HCT116 (cell line): Measurements from ENCODE around the gene OLFML1. TPM values are rescaled to one million over a fixed set of nuclear protein-coding genes. Genes with fewer than 3 reads are reported as not detected.

Source experiments
- ATAC-seq: fragments of 200-7000 bp; cut with Tn5 transposase; 2 replicates; pipeline ENCODE4 v1.9.1; 2020; ENCODE audit warnings: mild to moderate bottlenecking, moderate library complexity
- BruUV-seq: library from RNA; stranded (reverse); fragments of 400-500 nt; replicated peaks from 2 replicates; lab custom pipeline; 2021; lab: Mats Ljungman, UMichigan
- CTCF ChIA-PET: fragments of 300-600 bp; sonication (Branson Sonifier 250); formaldehyde crosslinking; loops from one replicate; lab custom pipeline; 2021; ENCODE audit warnings: antibody characterized with exemption; lab: Charles Lee
- POLR2A ChIA-PET: fragments of 300-600, 350-600 bp; sonication (Branson Sonifier 250); formaldehyde crosslinking; loops from one replicate; lab custom pipeline; 2021; ENCODE audit warnings: antibody characterized with exemption; lab: Charles Lee
- RAD21 ChIA-PET, 2 experiments: fragments of 300-600 bp; sonication (Branson Sonifier 250); formaldehyde crosslinking; loops; one replicate each; lab custom pipeline; 2023; ENCODE audit warnings: low total read pairs in 2 of 2; ENCODE audit not compliant: uncharacterized antibody in 2 of 2, unreplicated experiment in 2 of 2, low non-redundant PET in 1 of 2; lab: Charles Lee
- DNase-seq: peaks from one replicate; pipeline ENCODE4 v3.0.0-alpha.2; 2010; ENCODE audit warnings: low read depth, low spot score
- H2AFZ ChIP-seq: fragments of 200-600 bp; shearing (Covaris generic), sonication (generic); 2 replicates; pipeline ENCODE4 v1.6.1; 2017; ENCODE audit warnings: low read depth, mixed run types, mixed read lengths, antibody characterized with exemption, low read length; ENCODE audit not compliant: poor library complexity, severe bottlenecking
- H3K27ac ChIP-seq: 2 replicates; pipeline ENCODE4 v1.5.1; 2012; ENCODE audit warnings: low read depth, low read length
- H3K27me3 ChIP-seq: fragments of 200-600 bp; sonication (generic); 2 replicates; pipeline ENCODE4 v1.6.1; 2016; ENCODE audit warnings: mixed run types, low read length, mixed read lengths; ENCODE audit not compliant: insufficient read depth
- H3K36me3 ChIP-seq, 2 experiments: fragments of 200-500 bp in 1 of 2; fragments of 200-600 bp in 1 of 2; sonication (Bioruptor generic) in 1 of 2; sonication (generic) in 1 of 2; 2 replicates each; pipeline versions ENCODE4 v1.5.1 to v1.6.1; 2014 to 2016; ENCODE audit warnings: low read length in 2 of 2, inconsistent platforms in 1 of 2, mixed read lengths in 1 of 2, mixed run types in 1 of 2; ENCODE audit not compliant: insufficient read depth in 2 of 2, control insufficient read depth in 1 of 2
- H3K4me1 ChIP-seq, 2 experiments: fragments of 200-600 bp in 1 of 2; sonication (generic) in 1 of 2; 2 replicates each; pipeline versions ENCODE4 v1.5.1 to v1.6.1; 2012 to 2017; ENCODE audit warnings: low read length in 2 of 2, inconsistent platforms in 1 of 2, mild to moderate bottlenecking in 1 of 2, mixed read lengths in 1 of 2, mixed run types in 1 of 2, moderate library complexity in 1 of 2; ENCODE audit not compliant: insufficient read depth in 2 of 2, control insufficient read depth in 1 of 2
- H3K4me2 ChIP-seq: fragments of 200-600 bp; sonication (generic); 2 replicates; pipeline ENCODE4 v1.6.1; 2017; ENCODE audit warnings: mixed run types, low read length, mixed read lengths
- H3K4me3 ChIP-seq, 2 experiments: fragments of 200-600 bp in 1 of 2; sonication (generic) in 1 of 2; replicated peaks in 1 of 2; 2 replicates each; pipeline ENCODE4 v1.5.1; 2011 to 2016; ENCODE audit warnings: low read length in 2 of 2, control low read depth in 1 of 2, low read depth in 1 of 2, mild to moderate bottlenecking in 1 of 2, mixed read lengths in 1 of 2, mixed run types in 1 of 2
- H3K79me2 ChIP-seq: fragments of 200-600 bp; sonication (generic); 2 replicates; pipeline ENCODE4 v1.6.1; 2017; ENCODE audit warnings: mild to moderate bottlenecking, mixed run types, low read length, moderate library complexity, mixed read lengths; ENCODE audit not compliant: insufficient read depth
- H3K9ac ChIP-seq: fragments of 200-600 bp; sonication (generic); 2 replicates; pipeline ENCODE4 v1.6.1; 2016; ENCODE audit warnings: low read length, mixed read lengths
- H3K9me2 ChIP-seq: fragments of 200-600 bp; sonication (generic), shearing (Covaris generic); 2 replicates; pipeline ENCODE4 v1.6.1; 2017; ENCODE audit warnings: mixed run types, mild to moderate bottlenecking, moderate library complexity; ENCODE audit not compliant: insufficient read depth
- H3K9me3 ChIP-seq, 2 experiments: fragments of 200-500 bp in 1 of 2; fragments of 200-600 bp in 1 of 2; sonication (Bioruptor generic) in 1 of 2; sonication (generic) in 1 of 2; 2 replicates each; pipeline ENCODE4 v1.6.1; 2014 to 2017; ENCODE audit warnings: low read length in 2 of 2, mixed read lengths in 2 of 2, inconsistent platforms in 1 of 2, low read depth in 1 of 2, mild to moderate bottlenecking in 1 of 2, mixed run types in 1 of 2, moderate library complexity in 1 of 2; ENCODE audit not compliant: control insufficient read depth in 1 of 2, insufficient read depth in 1 of 2
- H4K20me1 ChIP-seq: fragments of 200-600 bp; sonication (generic), shearing (Covaris generic); 2 replicates; pipeline ENCODE4 v1.6.1; 2017; ENCODE audit warnings: mixed run types, mild to moderate bottlenecking, moderate library complexity; ENCODE audit not compliant: insufficient read depth
- ELF1 ChIP-seq: IDR thresholded peaks from 2 replicates; pipeline ENCODE4 v1.6.1; 2012; ENCODE audit warnings: low read depth, borderline replicate concordance
- EZH2phosphoT487 ChIP-seq: fragments of 200-600 bp; IDR thresholded peaks from 2 replicates; pipeline ENCODE4 v1.6.1; 2018; ENCODE audit warnings: antibody characterized with exemption, borderline replicate concordance
- REST ChIP-seq: IDR thresholded peaks from 2 replicates; pipeline ENCODE4 v1.6.1; 2012; ENCODE audit warnings: low read depth
- intact Hi-C: fragments of 100-400 bp; cut with micrococcal nuclease; formaldehyde crosslinking; loops from 2 replicates; pipeline ENCODE4 v1.10.0; 2022
- total RNA-seq: library from RNA; stranded (reverse); gene quantifications from one replicate; pipeline ENCODE4 v1.2.1, GENCODE V29; 2021; ENCODE audit not compliant: unreplicated experiment

OLFML1 gene
- total RNA-seq, 1 experiment from 2014 or later, result not detected

DNA sequence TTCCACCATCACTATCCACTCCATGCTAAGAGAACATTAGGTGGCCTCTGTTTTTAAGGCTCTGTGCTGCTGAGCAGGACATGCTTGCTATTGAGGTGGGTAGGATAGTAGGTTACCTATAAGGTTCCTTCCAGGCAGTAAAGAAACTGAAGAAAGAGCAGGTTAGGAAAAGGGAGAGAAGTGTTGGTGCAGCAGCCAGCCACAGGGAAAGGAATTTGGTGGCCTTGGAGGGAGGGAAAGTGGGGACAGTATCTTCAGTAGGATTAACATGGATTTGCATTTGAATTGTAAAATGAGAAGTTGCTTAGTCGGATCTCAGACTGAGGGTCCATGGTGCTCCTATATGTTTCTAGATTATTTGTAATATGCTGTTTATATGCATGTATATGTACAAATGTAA is 49.2 kb upstream of the OLFML1 start:
- CTCF ChIA-PET, result no interaction called here

More for the DNA sequence above, 49.2 kb upstream of the OLFML1 start:
- no peaks in the 10 kb centered on the region for H3K9me3 ChIP-seq
- no peaks in the 10 kb centered on the region for H3K36me3 ChIP-seq
- DNase-seq (no peak), ATAC-seq (no peak)
- peaks cover 43% of the 10 kb centered on the region for H3K27me3 ChIP-seq
- no TSS peak for BruUV-seq
- H3K9ac ChIP-seq, result no peak overlapping the region
- no peaks in the 10 kb centered on the region for H3K79me2 ChIP-seq
- no peaks in the 10 kb centered on the region for H4K20me1 ChIP-seq
- TF ChIP-seq EZH2phosphoT487, result no peak
- no peak for TF ChIP-seq REST
- TF ChIP-seq ELF1, result no peak
- H3K4me1 ChIP-seq, result no peaks in the 10 kb centered on the region
- H3K4me3 ChIP-seq, result no peak overlapping the region
- H2AFZ ChIP-seq, result no peak overlapping the region
- H3K4me2 ChIP-seq, result no peak overlapping the region
- RAD21 ChIA-PET, result no interaction called here
- POLR2A ChIA-PET, result no interaction called here
- no peaks in the 10 kb centered on the region for H3K9me2 ChIP-seq
- no peak overlapping the region for H3K27ac ChIP-seq
- intact Hi-C loops, result no loop called here
